Activated T-helper 17 cell treated with anti-CD3 and anti-CD28 coated beads, Interleukin-2, amount 50 U/mL, for 72 hours (primary cell): ENCODE data around the gene MAP2K7. TPM values are rescaled to one million over a fixed set of nuclear protein-coding genes. Genes with fewer than 3 reads are reported as not detected.

Experiments
- ATAC-seq: fragments of 150-1000 bp; cut with Tn5 transposase; replicated peaks from 2 replicates; pipeline ENCODE4 v1.10.0; 2021; ENCODE audit warnings: mild to moderate bottlenecking, moderate library complexity
- H3K27ac Mint-ChIP-seq: one replicate; pipeline ENCODE4 v1.8.0; 2022; ENCODE audit warnings: mixed read lengths
- H3K27me3 Mint-ChIP-seq: one replicate; pipeline ENCODE4 v1.8.0; 2022; ENCODE audit warnings: mixed read lengths
- H3K36me3 Mint-ChIP-seq: one replicate; pipeline ENCODE4 v1.8.0; 2022; ENCODE audit warnings: low read depth, mild to moderate bottlenecking, mixed read lengths
- H3K4me1 Mint-ChIP-seq: one replicate; pipeline ENCODE4 v1.8.0; 2022; ENCODE audit warnings: mixed read lengths
- H3K4me3 Mint-ChIP-seq: one replicate; pipeline ENCODE4 v1.8.0; 2022; ENCODE audit warnings: mild to moderate bottlenecking, mixed read lengths
- H3K9me3 Mint-ChIP-seq: one replicate; pipeline ENCODE4 v1.8.0; 2022; ENCODE audit warnings: mixed read lengths
- total RNA-seq, 2 donors: library from RNA; stranded (reverse); gene quantifications; one replicate each; pipeline ENCODE4 v1.2.3, GENCODE V29; 2022

Gene MAP2K7
- total RNA-seq, 2 donors from 2014 or later = 39.0 to 46.3 TPM

DNA sequence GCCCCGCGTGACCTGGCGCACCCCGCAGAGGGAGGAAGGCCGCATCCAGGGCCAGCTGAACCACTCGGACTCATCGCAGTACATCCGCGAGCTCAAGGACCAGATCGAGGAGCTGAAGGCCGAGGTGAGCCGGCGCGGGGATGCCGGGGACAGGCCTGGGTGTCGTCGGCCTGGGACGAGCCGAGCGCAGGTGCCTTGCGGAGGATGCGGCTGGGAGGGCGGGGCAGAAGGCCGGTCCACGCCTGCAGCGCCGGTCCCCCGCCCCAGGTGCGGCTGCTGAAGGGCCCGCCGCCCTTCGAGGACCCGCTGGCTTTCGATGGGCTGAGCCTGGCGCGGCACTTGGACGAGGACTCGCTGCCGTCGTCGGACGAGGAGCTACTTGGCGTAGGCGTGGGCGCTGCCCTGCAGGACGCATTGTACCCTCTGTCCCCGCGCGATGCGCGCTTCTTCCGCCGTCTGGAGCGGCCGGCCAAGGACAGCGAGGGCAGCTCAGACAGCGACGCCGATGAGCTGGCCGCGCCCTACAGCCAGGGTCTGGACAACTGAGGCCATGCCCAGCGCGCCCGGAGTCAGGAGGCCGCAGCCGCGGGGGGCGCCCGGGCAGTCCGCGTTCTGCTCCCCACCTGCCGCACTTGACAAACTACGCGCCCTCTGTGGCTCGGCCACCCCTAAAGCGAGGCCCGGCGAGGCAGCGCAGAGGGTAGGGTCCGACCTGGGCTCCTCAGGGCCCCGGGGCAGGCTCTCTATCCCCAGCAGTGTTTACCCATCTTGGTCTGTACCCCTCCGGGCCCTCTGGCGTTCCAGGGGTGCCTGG is 40.3 kb upstream of the MAP2K7 start:
- H3K4me3 Mint-ChIP-seq = no peak overlapping the region
- no peaks in the 10 kb centered on the region for H3K36me3 Mint-ChIP-seq
- no peaks in the 10 kb centered on the region for H3K9me3 Mint-ChIP-seq
- H3K27ac Mint-ChIP-seq = no peak overlapping the region
- H3K4me1 Mint-ChIP-seq = peaks cover 7% of the 10 kb centered on the region
- no peaks in the 10 kb centered on the region for H3K27me3 Mint-ChIP-seq
- peak; percentile 25 for ATAC-seq

DNA sequence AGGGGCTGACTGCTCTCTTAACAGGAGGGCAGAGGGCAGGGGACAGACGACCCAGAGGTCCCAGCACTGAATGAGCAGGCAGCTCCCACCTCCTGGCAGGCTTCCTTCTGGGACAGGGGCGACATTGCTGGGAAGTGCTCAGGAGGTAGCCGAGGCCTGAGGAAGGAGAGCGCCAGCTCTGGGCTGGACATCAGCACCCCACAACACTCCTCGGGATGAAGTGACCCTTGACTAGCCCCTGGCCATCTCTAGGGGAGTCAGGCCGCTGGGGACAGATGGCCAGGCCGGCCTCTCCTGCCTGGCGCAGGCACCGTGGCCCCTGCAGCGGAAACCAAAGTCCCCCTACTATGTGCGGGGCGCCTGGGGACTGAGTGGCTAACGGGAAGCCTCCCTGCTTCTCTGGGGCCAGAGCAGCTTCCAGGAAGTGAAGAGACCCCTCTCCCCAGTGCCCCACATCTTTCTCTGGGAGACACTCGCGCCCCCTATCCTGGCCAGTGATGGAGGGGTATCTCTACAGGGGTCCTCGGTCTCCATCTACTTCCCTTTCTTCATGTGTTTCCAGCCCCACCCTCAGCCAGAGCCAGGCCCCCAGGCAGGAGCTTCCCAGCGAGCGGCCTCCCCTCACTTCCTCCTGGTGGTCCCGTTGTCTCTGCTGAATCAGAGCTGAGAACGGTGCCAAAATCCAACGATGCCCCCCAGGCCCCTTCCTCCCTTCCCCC is 39.5 kb upstream of the MAP2K7 start:
- no peak overlapping the region for H3K27ac Mint-ChIP-seq
- H3K36me3 Mint-ChIP-seq = no peaks in the 10 kb centered on the region
- no peaks in the 10 kb centered on the region for H3K27me3 Mint-ChIP-seq
- peaks cover 7% of the 10 kb centered on the region for H3K4me1 Mint-ChIP-seq
- H3K9me3 Mint-ChIP-seq = no peaks in the 10 kb centered on the region
- H3K4me3 Mint-ChIP-seq = no peak overlapping the region
- no peak for ATAC-seq

DNA sequence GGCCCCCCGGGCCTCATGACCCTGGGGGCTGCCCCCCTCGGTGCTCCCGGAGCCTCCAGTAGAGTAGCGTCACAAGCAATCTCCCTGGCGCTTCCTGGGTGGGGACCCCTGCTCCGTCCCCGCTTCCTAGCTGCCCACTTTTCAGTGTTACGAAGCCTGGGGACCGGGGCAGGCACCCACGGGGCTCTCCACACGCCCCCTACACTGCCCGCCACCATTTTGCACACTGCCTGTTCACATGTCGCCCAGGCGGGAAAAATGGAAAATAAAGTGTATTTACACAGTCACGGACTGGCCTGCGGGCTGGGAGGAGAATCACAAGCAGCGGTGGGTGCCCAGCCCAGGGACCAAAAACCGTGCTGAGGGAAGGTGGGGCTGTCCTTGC is 39.0 kb upstream of the MAP2K7 start:
- no peaks in the 10 kb centered on the region for H3K9me3 Mint-ChIP-seq
- H3K4me3 Mint-ChIP-seq = no peak overlapping the region
- peaks cover 7% of the 10 kb centered on the region for H3K4me1 Mint-ChIP-seq
- ATAC-seq = no peak
- no peaks in the 10 kb centered on the region for H3K36me3 Mint-ChIP-seq
- H3K27ac Mint-ChIP-seq = no peak overlapping the region
- no peaks in the 10 kb centered on the region for H3K27me3 Mint-ChIP-seq

DNA sequence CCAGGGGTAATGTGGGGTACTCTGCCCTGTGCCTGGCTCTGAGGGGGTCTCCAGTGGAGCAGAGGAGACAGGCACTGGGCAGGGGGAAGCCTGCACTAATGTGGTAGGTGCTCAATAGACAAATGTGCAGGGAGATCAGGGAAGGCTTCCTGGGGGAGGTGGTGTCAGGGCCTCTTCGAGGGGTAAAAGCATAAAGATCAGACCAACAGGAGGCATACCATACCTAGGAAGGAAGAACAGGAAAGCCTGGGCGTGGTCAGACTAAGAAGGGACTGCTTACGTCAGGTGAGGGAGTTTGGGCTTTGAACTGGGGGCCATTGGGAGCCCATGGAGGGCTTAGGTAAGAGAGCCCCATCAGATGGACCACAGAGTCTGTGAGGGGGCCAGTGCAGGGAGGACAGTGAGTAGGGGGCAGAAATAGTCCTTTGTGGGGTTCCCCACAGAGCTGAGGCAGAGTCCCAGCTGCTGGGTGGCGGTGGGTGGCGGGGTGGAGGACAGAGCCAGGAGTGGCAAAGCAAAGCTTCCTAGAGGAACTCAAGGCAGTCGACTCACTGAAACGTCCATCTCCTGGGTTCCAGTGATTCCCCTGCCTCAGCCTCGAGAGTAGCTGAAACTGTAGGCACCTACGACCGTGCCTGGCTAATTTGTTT is 38.3 kb upstream of the MAP2K7 start:
- ATAC-seq = no peak
- H3K27ac Mint-ChIP-seq = no peak overlapping the region
- no peaks in the 10 kb centered on the region for H3K27me3 Mint-ChIP-seq
- H3K9me3 Mint-ChIP-seq = no peaks in the 10 kb centered on the region
- H3K4me3 Mint-ChIP-seq = peak overlapping the region; percentile 31
- peaks cover 7% of the 10 kb centered on the region for H3K4me1 Mint-ChIP-seq
- no peaks in the 10 kb centered on the region for H3K36me3 Mint-ChIP-seq

DNA sequence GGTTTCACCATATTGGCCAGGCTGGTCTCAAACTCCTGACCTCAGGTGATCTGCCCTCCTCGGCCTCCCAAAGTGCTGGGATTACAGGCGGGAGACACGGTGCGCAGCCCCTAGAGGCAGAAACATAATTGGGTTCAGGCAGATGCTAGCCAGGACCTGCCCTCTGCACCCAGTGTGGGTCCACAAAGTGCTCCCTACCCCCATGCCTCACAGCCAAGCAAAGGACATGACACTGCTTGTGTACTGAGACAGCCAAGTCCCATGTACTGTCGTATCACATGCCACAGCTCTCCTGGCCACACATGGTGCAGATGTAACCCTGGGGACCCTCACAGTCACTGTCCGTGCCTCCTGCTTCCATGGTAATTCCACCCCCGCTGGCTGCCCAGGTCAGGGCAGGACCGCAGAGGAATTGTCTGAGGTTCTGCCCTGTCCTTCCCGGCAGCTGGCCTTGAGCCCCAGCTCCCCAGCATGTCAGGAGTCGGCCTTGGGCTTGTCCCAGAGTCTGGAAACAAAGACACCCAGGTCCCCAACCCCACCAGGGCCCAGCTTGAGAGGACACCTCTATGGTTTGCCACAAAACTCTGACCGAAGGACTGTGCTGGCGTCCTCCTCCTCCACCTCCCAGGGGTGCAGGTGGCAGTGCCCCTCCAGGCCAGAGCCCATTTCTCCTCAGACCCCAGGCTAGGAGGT is 37.1 kb upstream of the MAP2K7 start:
- no peak overlapping the region for H3K27ac Mint-ChIP-seq
- H3K27me3 Mint-ChIP-seq = peaks cover 7% of the 10 kb centered on the region
- no peaks in the 10 kb centered on the region for H3K9me3 Mint-ChIP-seq
- ATAC-seq = no peak
- peaks cover 13% of the 10 kb centered on the region for H3K4me1 Mint-ChIP-seq
- H3K4me3 Mint-ChIP-seq = no peak overlapping the region
- H3K36me3 Mint-ChIP-seq = no peaks in the 10 kb centered on the region

DNA sequence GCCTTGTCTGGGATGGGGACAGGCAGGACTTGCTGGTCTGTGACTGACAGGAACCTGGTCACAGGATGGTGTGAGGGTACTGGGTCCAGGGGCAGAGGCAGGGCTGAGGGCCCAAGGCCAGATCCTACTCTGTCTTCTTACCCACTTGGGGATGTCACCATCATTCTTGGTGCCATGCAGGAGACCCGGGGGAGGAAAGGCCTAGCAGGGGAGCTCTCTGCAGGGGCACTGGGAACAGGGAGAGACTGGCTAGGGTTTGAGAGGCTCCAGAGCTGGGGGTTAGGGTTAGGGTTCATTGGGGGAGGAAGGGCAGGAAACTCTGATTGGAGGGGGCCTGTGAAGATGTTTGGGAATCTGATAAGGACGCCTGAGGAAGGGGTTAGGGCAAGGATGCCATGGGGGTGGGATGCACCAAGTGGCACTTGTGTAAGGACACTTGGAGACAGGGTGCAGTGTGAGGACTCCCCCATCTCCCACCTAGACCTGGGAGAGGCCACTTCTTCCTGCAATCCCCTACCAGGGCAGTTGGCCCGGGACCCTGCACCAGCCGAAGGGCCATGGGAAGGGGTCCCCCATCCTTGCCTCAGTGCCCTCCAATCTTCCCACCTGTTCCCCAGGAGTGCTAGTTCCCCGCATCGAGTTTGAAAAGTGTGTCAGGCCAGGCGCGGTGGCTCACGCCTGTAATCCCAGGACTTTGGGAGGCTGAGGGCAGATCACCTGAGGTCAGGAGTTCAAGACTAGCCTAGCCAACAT is 36.4 kb upstream of the MAP2K7 start:
- Mint-ChIP-seq H3K36me3 (no peaks in the 10 kb centered on the region), H3K4me3 (no peak overlapping the region), H3K9me3 (no peaks in the 10 kb centered on the region), H3K27me3 (peaks cover 14% of the 10 kb centered on the region), H3K27ac (no peak overlapping the region), H3K4me1 (peaks cover 17% of the 10 kb centered on the region)
- ATAC-seq = no peak

DNA sequence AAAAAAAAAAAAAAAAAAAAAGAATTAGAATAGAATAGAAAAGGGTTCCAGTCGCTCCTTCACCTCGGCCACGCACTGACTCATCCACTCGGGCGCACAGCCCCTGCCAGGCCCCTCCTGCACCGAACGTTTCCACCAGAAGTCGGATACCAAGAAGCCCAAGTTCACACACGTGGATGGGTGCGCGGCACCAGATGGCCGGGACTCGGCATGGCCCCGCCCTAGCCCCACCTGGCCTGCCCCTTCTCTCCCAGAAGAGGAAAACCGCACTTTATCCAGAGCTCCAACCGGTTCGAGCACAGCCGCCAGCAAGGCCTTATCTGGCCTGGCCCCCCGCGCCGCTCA is 35.4 kb upstream of the MAP2K7 start:
- no peak for ATAC-seq
- H3K27me3 Mint-ChIP-seq = peaks cover 14% of the 10 kb centered on the region
- H3K27ac Mint-ChIP-seq = no peak overlapping the region

DNA sequence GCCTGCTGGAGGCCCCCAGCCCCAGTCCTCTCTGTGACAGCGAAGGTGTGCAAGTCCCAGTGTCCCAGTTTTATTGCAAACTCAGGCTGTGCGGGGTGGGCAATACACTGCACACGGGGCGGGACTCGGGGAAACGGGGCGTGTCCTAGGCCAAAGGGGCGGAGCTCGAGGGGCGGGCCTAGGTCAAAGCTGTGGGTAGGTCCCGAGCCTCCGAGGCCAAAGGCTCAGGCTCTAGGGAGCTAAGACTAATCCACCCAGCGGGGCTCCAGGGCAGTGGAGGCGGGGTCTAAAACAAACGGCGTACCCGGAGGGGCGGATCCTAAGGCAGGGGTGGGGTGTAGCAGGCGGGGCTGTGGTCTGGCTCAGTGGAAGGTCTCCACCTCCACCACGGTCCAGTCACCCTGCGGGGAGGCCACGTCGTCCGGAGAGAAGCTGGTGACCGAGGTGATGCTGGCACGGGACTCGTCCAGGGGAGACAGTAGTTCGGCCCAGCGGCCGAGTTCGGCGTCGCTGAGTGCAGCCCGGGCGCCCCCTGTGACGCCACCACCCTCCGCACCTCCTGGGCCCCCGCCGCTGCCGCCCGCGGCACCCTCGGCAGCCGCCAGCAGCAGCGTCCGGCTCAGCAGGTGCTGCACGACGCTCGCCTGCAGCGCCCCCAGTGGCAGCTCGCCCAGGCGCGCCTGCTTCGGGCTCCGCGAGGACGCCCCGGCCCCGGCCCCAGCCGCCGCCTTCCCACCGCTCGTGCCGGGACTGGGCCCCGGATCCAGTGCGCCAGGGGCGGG is 34.8 kb upstream of the MAP2K7 start:
- peak overlapping the region; percentile 73 for H3K4me3 Mint-ChIP-seq
- no peaks in the 10 kb centered on the region for H3K9me3 Mint-ChIP-seq
- H3K4me1 Mint-ChIP-seq = peaks cover 17% of the 10 kb centered on the region
- peaks cover 14% of the 10 kb centered on the region for H3K27me3 Mint-ChIP-seq
- no peak overlapping the region for H3K27ac Mint-ChIP-seq
- ATAC-seq = peak; percentile 85
- no peaks in the 10 kb centered on the region for H3K36me3 Mint-ChIP-seq

More for the DNA sequence above, 35.4 kb upstream of the MAP2K7 start:
- Mint-ChIP-seq H3K9me3 (no peaks in the 10 kb centered on the region), H3K4me1 (peaks cover 17% of the 10 kb centered on the region), H3K4me3 (peak overlapping the region; percentile 73), H3K36me3 (no peaks in the 10 kb centered on the region)

DNA sequence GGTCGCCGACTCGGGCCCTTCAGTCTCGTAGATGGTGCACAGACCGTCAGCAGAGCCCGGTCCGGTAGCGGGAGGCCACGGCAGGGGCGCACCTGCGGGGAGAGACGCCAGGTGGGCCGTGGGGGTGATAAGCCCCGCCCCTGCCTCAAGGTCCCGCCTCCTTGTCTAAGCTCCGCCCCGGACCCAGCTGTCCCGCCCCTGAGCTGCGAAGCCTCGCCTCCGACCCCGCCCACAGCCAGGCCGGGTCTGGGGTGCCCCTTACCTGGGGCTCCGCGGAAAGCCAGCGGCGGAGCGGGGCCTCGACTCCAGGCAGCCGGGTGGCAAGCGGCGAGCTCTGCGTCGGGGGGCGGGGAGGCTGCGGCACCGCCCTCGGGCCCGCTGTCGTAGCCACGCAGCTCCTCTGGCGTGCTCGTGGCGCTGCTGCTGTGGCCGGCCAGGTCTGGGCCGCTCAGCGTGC is 34.2 kb upstream of the MAP2K7 start:
- Mint-ChIP-seq H3K4me1 (peaks cover 17% of the 10 kb centered on the region), H3K27ac (no peak overlapping the region)
- ATAC-seq = peak; percentile 67

DNA sequence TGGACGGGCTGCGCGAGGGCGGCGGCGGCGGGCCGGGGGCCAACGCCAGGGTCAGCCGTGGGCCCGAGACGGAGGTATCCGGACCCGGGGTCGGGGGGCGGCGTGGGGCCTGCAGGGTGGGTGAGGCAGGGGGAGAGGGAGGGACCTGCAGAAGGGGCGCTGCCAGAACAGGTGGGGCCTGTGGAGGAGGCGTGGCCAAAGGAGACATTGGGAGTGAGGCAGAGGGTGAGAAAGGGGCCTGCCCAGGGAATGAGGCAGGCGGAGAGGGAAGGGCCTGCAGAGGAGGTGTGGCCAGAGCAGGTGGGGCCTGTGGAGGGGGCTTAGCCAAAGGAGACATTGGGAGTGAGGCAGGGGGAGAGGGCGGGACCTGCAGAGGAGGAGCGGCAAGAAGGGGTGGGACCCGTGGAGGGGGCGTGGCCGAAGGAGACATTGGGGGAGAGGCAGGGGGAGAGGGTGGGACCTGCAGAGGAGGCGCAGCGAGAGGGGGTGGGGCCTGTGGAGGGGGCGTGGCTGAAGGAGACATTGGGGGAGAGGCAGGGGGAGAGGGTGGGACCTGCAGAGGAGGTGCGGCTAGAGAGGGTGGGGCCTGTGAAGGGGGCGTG is 33.7 kb upstream of the MAP2K7 start:
- Mint-ChIP-seq H3K9me3 (no peaks in the 10 kb centered on the region), H3K27ac (no peak overlapping the region), H3K27me3 (peaks cover 14% of the 10 kb centered on the region), H3K4me1 (peaks cover 16% of the 10 kb centered on the region), H3K4me3 (peak overlapping the region; percentile 41), H3K36me3 (no peaks in the 10 kb centered on the region)
- no peak for ATAC-seq

More for the DNA sequence above, 34.2 kb upstream of the MAP2K7 start:
- H3K9me3 Mint-ChIP-seq = no peaks in the 10 kb centered on the region
- no peaks in the 10 kb centered on the region for H3K36me3 Mint-ChIP-seq
- H3K4me3 Mint-ChIP-seq = peak overlapping the region; percentile 73
- peaks cover 14% of the 10 kb centered on the region for H3K27me3 Mint-ChIP-seq

DNA sequence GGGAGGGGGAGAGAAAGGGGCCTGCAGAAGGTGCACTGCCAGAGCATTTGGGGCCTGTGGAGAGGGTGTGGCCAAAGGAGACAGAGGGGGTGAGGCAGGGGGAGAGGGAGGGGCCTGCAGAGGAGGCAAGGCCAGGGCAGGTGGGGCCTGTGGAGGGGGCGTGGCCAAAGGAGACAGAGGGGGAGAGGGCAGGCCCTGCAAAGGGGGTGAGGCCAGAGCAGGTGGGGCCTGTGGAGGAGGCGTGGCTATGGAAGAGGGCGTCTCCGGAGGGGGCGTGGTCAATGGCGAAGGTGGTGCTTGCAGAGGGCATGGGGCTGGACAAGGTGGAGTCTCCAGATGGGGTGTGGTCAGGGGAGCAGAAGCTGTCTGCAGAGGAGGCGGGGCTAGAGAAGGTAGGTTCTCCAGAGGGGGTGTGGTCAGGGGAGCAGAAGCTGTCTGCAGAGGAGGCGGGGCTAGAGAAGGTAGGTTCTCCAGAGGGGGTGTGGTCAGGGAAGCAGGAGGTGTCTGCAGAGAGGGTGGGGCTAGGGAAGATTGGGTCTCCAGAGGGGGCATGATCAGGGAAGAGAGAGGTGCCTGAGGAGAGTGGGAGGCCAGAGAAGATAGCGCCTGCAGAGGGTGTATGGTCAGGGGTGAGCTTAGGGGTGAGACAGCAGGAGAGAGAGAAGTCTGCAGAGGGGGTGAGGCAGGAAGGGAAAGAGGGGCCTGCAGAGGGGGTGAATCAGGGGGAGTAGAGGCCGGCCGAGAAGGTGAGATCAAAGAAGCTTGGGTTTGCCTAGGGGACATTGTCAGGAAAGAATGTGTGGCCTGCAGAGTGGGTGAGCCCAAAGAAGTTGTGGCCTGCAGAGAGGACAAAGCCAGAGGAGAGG is 32.9 kb upstream of the MAP2K7 start:
- no peak for ATAC-seq

More for the DNA sequence above, 32.9 kb upstream of the MAP2K7 start:
- Mint-ChIP-seq H3K27ac (no peak overlapping the region), H3K9me3 (no peaks in the 10 kb centered on the region), H3K27me3 (peaks cover 14% of the 10 kb centered on the region), H3K4me3 (peak overlapping the region; percentile 41), H3K36me3 (no peaks in the 10 kb centered on the region), H3K4me1 (peaks cover 10% of the 10 kb centered on the region)
